Fibroblast of the conjunctiva (primary cell): ENCODE data around the gene ERGIC1.
"Not testable (repeated sequence)": the region's sequence is repeated elsewhere in the genome, so short reads cannot be mapped to it uniquely, and the experiment has no call there.

Experiments used
- DNase-seq: peaks from one replicate; pipeline ENCODE4 v3.0.0-alpha.2; 2010; ENCODE audit warnings: low read depth

Gene ERGIC1, protein sequence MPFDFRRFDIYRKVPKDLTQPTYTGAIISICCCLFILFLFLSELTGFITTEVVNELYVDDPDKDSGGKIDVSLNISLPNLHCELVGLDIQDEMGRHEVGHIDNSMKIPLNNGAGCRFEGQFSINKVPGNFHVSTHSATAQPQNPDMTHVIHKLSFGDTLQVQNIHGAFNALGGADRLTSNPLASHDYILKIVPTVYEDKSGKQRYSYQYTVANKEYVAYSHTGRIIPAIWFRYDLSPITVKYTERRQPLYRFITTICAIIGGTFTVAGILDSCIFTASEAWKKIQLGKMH

DNA sequence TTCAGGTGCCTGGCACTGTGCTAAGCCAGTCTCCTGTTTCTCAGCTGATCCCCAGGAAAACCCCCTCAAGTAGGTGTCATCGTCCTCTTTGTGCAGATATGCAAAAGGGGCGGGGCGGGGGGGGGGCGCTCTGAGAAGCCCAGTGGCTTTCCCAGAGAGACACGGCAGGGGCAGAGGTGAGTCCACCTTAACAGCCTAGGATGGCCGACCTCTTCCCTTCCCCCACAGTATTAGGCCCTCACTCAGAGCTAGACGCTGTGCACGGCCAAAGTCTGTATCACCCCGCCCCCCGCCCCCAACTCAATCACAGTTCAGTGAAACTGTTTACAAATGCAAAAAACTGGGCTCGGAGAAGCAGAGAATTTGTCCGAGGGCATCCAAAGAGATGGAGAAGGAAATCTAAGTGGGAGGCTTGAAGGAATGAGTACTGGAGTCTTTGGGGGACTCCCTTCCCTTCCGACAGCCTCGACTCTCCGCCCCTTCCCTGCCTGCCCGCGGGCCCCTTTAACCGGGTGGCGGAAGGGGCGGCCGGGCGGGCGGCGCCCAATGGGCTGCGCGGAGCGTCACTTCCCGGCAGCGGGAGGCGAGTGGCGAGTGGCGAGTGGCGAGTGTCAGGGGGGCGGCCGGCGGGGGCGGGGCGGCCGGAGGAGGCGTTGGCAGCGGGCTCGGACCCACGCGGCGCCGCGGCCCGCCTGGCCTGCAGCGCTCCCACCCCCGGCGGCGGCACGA, at the start of gene ERGIC1:
Gene ERGIC1 (plus strand): TSS at position 566 of the 729 bp plus-strand sequence. CDS start 163 bp downstream, at position 729.
- DNase-seq = peak; percentile 52

DNA sequence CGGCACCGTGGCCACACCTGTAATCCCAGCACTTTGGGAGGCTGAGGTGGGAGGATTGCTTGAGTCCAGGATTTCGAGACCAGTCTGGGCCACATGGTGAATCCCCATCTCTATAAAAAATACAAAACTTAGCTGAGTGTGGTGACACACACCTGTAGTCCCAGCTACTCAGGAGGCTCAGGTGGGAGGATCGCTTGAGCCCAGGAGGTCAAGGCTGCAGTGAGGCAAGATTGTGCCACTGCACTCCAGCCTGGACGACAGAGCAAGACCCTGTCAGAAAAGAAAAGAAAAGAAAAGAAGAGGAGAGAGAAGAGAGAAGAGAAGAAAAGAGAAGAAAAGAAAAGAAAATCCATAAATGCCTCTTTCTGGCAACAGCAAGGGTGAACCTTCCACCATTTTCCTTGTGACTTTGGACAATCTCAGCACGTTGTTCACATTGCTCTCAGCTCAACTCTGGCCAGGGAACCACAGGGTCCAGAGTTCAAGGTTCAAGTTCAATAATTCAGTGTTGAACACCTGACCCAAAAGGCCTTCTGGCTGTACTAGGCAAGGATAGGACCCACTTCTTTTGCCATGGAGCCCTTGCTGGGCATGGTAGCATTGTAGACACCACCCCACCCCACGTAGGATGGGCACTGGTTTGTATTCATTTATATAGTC, 48.5 kb upstream of the ERGIC1 start:
- no peak for DNase-seq

DNA sequence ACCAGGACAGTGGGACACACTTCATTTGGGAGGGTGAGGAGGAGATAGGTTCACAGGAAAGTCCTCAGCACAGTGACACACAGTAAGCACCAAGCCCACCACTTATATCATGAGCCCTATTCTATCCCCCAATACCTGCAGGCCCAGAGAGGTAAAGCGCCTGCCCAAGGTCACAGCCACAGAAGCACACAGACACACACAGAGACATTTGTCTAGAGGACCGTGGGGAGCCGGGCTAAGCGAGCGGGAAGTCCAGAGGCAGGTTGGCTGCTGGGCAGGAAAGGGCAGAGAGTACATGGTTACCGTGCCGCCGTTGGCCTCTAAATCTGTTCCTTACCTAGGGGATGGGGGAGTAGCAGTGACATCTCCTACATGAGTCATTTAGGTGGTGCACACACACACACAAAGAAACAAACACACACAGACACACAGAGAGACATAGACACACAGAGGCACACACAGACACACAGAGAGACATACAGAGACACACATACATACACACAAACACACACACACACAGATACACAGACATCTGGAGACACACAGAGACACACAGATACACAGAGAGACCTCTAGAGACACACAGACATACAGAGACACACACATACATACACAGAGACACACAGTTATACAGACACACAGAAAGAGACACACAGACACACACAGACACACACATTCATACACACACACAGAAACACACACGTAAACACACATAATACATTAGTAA, 47.2 kb upstream of the ERGIC1 start:
- DNase-seq = no peak

DNA sequence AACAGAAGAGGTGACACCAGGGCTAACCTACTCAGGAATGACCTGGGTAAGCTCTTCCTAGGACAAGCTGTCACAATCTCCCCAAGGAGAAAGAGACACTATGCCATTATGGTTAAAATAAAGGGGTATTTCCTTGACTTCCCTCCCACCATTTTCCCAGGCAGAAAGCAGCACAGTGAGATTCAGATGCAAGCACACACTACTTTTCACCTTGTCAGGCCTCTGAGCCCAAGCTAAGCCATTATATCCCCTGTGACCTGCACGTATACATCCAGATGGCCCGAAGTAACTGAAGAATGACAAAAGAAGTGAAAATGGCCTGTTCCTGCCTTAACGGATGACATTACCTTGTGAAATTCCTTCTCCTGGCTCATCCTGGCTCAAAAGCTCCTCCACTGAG, 46.5 kb upstream of the ERGIC1 start:
- not testable (repeated sequence) for DNase-seq

DNA sequence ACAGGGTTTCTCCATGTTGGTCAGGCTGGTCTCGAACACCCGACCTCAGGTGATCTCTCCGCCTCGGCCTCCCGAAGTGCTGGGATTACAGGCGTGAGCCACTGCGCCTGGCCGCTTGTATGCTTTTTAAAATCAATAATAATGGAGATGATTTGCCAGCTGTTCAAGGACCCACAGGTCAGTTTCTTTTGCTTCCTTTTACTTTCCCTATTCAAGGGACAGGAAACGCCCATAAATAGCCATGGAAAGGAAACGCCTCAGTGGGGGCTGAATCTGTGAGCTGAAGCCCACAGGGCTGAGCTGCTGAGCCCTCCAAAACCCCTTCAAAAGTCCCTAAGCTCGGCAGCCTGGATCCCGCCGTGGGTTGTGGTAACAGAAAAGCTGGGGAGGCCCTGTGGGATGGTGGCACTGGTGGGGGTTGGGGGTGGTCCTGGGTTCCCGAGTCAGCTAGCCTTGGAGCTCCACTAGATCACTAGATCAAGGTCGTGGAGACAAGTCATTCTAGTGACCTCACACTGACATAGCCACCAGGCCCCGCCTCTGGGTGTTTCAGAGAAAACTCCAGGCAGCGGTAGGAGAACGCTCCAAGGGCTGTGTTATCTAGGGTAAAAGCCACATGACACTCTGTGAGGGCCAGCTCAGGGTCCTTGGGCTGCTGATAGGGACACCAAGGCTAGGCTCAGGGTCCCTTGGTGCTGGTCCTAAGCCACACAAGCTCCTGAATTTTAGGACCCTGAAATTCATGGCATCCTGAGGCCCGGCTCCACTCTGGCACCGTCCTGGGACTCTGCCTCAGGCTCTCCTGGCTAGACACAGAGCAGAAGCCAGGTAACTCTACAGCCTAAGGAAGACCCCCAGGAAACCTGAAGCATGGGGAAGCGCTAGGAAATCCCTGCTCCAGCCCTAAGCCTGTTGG, 45.0 kb upstream of the ERGIC1 start:
- no peak for DNase-seq

DNA sequence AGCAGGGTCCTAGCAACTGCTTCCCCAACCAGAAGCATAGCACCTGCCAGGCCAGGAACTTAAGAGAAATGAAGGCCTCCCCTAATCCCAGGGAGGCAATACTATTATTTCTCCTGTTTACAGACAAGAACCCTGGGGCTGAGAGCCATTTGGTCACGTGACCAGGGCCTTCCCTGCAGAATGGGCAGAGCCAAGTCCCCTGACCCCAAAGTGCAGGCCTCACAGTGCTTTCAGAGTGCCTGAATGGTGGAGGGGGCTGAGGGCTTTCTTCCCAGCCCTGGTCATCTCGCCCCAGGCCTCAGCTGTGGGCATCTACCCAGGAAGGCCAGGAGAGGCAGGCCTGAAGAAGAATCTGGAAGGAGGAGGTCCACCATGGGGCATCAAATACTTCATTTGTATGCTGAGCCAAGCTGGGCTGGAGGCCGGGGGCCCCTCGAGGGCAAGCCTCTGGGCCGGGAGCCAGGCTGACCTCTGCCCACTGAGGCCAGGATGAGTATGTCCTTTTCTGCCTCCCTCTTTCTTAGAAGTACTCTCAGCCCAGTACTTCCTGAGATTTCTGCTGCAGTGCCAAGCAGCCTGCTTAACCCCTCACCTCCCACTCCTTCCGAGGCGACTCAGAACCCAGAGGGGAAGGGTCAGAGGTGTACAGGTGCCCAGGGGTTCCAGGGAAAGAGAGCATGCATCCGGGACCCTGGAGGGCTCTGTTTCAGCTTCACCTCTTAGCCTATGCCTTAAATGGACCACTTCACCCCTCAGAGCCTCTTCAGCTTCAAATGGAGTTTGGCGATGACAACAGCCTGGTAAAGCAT, 44.2 kb upstream of the ERGIC1 start:
- DNase-seq = no peak

DNA sequence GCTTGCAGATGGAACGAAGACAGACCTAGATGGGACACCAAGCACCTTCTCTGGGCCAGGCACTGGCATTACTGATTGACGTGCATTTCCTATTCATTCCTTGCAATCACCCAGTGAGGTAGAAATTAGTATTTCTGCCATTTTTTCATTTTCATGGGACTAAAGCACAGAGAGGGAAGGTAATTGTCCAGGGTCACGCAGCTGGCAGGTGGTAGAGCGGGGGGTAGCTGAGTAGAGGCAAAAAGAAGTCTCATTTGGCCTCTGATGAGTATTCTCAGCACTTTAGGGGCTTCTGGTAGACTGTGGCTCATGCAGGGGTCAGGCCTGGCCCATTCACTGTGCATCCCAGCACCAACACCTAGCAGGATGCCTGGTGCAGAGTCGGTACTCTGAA, 43.6 kb upstream of the ERGIC1 start:
- no peak for DNase-seq

DNA sequence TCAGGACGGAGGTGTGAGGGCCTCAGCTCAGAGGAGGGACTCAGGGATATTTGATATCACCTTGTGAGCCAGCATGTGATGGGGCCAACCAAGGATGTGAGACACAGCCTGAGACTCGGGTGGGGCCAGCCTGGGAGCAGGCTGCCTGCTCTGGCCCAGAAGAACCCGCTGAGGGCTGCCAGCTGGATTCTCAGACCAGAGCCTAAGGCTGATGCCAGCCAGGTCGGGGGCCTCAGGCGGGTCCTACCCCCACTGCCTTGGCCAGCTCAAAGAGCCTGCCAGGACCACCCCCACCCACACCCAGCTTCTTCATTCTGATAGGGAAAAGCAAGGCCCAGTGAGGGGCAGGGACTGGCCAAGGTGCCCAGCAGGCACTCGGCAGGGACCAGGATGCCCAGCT, 42.8 kb upstream of the ERGIC1 start:
- no peak for DNase-seq

DNA sequence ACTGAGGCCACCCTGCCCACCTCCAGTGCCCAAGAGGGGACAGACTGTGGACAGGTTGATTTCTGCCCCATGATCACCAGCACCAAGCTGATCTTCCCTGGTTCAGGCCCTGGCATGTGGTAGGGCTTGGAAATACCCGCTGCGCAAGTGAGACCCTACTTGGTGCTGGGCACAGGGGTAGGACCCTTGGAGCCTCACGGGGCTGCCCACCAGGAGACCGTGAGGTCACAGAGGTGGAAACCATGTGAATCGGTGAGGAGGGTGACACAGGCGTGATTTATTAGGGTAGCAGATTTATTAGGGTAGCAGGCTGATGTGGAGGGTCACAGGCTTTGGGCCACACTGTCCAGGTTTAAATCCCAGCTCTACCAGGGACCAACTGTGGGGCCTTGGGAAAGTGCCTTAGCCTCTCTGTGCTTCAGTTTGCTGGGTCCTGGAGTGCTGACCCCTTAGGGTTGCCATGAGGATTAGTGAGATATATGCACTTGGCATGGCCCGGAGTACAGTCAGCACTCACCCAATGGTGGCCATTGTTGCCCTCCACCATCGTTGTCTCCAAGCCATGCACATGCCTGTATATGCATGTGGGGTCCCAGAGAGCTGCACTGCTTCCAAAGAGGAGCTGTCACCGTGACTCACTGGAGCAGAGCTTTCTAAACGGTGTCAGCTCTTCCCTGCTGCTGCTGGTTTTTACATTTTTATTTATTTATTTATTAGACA, 42.2 kb upstream of the ERGIC1 start:
- DNase-seq = no peak

DNA sequence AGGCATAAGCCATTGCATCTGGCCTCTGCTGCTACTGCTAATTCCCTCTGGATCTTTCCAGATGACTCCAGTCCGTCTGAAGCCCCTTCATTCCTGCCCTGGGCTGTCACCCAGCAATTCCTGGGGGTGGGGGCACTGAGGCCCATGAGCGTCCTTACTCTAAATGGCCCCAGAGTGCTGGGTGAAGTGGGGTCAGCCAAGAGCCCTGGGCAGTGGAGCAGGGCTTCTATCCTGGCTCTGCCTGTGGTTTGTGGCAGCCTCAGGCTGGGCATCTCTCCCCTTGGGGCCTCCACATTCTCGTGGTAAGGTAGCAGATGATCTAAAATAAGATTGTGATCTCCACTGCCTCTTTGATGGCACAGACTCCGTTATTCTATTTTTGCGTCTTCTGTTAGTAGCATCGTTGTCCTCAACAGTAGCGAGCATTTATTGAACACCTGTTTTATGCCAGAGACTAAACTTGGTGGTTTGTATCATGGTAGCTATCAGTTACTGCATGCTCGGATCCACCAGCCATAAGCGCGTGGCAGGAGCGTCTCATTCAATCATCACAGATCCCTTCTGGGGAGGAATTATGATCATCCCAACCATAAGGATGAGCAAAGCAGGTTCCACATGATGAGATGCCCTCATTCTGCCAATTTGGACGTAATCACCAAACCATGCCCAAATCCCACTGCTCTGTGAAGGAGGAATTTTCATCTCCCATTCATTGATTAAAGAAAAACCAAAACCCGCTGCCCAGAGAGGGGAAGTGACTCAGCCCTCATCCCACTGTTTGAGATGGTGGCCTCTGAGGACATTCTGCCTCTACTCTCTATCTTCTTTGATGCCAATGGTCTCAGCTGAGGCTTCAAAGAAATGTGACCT, 41.1 kb upstream of the ERGIC1 start:
- DNase-seq = no peak

DNA sequence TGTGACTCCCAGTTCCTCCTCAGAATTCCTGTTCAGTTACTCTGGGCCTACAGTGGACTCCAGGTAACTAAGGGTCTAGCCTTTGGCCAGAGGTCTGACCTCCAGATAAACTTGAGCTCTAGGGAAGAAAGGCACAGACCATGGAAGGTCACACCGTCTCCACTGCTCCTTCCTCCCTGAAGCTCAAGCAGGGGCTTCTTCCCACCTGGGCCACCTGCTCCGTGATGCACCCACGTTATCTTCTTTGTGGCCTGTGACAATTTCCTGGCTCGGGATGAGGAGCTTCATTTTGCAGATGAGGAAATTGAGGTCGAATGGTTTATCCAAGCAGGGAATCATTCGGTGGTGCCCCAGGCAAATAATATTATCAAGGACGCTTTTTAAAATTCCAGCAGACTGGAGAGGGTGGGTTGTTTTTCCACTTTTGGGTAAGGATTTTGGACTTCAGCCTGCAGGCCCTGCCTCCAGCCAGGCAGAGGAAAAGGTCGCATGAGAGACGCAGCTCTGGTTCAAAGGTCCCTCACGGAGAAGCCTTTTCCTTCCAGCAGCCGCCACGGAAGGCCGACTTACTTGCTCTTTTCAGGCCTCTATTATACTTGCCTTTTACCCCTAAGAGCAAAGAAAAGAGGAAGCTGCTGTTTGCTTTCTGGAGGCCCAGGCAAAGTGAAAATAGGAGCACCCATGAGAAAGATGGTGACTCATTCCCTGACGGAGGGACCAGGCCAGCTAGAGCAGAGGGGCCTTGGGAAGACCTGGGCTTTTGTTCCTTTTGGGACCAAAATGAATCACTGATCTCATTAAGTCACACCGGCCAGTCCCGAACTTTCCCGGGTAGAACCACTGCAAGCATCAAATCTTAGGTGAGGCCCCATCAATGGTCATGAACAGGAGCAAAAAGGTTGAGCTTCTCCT, 40.2 kb upstream of the ERGIC1 start:
- no peak for DNase-seq

DNA sequence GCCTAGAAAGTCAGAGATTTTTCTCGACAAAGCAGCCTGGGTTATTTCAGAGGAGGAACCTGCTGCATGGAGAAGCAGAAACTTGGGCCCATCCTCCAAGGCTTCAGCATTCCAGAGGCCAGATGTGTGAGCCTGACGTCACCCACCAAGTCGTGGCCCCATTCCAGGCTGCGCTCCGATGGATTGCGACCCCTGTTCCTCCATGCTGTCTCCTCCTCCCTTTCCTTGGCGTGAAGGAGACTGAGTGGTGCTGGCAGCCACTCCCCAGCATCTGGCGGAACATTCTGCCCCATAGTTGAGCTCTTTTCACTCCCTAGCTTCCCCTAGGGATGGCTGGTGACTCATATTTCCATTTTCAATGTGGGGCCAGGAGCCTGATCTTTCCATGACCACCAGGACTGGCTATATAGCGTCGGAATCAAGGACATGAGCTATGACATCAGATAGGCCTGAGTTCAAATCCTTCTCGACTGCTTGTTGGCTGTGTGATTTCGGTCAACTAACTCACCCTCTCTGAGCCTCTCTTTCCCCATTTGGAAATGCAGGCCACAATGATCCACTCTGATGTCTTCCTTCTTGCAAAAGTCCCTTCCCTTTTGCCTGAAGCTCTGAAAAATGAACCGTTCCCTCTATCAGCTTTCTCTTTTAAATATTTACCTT, 38.6 kb upstream of the ERGIC1 start:
- peak; percentile 100 for DNase-seq

DNA sequence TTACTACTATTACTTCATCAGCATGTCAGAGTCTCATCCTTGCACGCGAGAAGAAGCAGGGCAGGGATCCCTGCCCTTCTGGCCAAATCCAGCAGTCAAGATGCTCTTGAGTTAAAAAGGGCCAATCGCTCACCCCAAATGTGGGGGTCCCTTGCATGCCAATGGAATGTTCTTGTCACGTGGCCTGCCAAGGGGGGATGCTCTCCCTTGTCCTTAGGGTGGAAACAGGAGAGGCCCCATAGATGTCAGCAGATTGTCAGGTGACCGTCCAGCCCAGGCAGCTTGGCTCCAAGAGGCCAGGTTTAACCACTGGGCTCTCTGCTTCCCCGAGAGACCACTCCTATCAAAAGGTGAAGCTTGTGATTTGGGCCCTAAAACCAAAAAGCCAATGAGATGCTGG, 37.7 kb upstream of the ERGIC1 start:
- DNase-seq = no peak

DNA sequence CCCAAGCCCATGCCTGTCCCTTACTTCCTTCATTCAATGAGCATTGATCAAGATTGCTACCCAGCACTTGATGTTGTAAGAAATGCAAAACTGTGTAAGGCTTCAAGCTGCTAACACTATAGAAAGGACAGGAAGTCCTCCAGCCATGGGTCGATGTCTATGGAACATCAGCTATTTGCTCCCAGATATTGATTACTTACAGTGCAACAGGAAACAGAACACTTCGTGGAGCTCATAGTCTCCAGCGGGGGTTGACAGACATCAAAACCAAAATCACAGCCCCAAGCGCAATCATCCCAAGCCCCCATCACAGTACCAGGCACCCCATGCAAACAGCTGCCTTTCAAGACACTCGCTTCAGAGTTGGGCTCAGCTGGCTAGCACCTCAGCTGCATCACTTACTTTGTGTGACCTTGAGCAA, 36.3 kb upstream of the ERGIC1 start:
- DNase-seq = no peak

DNA sequence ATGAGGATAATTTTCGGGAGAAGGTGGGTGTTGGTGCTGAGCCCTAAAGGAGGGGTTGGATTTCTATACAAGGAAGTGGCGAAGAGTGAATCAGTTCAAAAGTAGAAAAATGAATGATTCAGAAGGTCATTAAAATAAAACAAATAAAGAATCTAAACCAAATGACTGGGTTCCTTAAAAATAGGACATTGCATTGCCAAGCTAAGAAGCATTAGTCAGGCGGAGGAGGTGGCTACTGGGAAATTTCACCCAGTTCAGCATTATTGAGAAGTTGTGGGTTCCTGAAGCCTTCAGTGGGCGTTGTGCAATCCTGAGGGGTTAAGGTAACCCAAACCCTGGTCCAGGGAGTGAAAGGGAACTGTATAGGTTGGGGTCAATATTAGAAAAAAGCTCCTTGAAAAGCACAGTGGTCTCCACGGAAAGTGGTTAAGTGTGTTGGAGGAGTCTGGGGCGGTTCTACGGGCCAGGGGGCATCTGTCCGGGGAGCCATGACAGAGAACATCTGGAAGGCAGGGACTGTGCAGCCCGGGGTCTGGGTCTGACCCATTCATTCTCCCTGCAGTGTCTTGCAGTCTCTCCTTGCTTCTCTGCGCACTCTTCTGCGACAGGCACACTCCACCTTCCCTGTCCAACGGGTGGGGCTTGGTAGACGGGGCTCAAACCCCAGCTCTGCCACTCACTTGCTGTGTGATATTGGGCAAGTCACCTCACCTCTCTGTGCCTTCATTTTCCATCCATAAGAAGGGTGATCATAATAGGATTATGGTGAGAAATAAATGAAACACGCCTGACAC, 35.4 kb upstream of the ERGIC1 start:
- DNase-seq = peak; percentile 80

DNA sequence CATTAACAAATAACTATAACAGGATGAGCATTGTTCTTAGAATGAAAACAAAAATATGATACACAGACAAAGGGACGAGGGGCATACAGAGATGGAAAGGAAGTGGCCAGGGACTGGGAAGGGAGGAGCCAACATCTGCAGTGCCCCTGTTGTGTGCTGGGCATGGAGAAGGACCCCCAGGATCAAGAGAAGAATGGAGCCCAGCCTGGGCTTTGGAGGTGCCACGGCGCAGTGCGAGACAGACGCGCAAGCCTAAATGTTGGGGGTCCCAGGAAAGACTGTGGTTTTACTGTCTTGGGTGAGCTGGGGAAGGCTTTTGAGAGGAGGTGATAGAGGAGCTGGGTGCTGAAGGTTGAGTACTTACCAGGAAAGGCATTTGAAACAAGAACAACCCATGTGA, 34.6 kb upstream of the ERGIC1 start:
- DNase-seq = no peak
